Measurements from ENCODE around the gene CT47C1.

DNA sequence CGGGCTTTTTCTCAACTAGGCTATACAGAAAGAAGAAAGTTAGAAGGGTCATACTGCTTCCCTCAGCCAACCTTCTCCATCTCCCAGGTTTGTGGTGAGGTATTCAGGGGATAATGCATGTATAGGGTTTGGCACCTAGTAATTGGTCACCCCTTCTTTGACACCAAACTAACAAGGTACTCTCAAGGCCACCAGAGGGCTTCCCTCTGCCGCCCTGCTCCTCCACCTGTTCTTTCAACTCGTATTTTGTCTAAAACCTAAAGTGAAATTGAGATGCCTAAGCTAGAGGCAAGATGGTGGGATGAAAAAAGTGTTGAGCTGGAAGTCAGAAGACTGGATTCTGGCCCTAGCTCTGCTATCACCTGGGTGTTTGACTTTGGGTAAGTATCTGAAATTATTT lies 22.0 kb downstream of the CT47C1 start:
- TF ChIP-seq, protein P1, sequence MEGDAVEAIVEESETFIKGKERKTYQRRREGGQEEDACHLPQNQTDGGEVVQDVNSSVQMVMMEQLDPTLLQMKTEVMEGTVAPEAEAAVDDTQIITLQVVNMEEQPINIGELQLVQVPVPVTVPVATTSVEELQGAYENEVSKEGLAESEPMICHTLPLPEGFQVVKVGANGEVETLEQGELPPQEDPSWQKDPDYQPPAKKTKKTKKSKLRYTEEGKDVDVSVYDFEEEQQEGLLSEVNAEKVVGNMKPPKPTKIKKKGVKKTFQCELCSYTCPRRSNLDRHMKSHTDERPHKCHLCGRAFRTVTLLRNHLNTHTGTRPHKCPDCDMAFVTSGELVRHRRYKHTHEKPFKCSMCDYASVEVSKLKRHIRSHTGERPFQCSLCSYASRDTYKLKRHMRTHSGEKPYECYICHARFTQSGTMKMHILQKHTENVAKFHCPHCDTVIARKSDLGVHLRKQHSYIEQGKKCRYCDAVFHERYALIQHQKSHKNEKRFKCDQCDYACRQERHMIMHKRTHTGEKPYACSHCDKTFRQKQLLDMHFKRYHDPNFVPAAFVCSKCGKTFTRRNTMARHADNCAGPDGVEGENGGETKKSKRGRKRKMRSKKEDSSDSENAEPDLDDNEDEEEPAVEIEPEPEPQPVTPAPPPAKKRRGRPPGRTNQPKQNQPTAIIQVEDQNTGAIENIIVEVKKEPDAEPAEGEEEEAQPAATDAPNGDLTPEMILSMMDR (IDR thresholded peaks at IDR 0.05), result no peak
- TF ChIP-seq EP300 (IDR thresholded peaks at IDR 0.05) (no peak), POLR2AphosphoS5 (IDR thresholded peaks at IDR 0.05) (no peak), POLR2A (IDR thresholded peaks at IDR 0.05) (no peak)

Data from gastroesophageal sphincter (tissue), 3 donors.